NK-92 treated with Interleukin-12 subunit alpha and Interleukin-12 subunit beta, amount 100 ng/mL, for 24 hours (cell line): ENCODE results near the gene CFAP74.
"Not testable (repeated sequence)": the region's sequence is repeated elsewhere in the genome, so short reads cannot be mapped to it uniquely, and the experiment has no call there.

ENCODE experiments used
- DNase-seq: peaks from one replicate; lab custom pipeline; 2025; lab: John Stamatoyannopoulos, UW

CFAP74 gene

GRCh38 chr1:1945782-1946393 is 57.7 kb downstream of the CFAP74 start:
- DNase-seq = no peak

- no peak for DNase-seq
Observed at GRCh38 chr1:1943834-1944570, 59.6 kb downstream of the CFAP74 start.

GRCh38 chr1:1942753-1943656 is 60.6 kb downstream of the CFAP74 start:
- DNase-seq = no peak

GRCh38 chr1:1941868-1942752 is 61.5 kb downstream of the CFAP74 start:
- no peak for DNase-seq

DNA sequence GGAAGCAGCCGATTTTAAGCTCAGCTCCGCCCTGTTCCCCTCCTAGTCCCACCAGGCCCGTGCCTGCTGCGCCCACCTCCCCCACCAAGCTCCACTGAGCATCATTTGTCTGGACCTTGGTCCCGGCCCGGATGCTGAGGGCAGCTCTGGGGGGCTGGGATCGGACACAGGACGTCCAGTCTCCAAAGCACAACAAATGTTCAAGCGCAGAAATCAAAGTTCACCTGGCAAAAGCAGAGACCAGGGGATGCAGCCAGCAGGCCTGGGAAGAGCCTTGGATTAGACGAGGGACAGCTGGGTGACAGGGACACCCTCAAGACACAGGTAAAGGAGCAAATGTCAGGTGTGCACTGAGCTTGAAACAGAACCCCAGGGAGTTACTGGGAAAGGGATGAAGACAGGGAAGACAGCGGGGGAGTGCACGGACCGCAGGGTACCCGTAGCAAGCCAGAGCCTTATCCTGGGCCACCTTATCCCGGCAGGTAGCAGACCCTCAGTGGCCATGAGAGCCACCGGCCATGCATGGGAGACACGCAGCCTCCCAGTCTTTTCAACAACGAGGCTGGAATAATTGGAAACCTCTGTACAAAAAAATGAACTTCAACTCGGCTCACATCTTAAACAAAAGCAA is 62.3 kb downstream of the CFAP74 start:
- no peak for DNase-seq

DNA sequence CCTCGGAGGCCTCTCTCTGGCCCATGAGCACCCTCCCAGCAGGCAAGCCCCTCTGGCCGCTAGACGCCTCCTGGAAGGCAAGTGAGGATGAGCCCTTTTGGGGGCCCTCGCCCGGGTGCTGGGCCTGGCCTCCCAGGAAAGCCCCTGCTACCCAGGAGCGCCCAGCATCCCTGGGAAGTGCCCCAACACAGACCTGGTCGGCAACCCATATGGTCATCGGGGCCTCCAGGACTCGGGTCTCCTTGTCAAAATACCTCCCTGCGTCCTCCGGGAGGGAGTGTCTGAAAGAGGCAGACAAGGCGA is 63.5 kb downstream of the CFAP74 start:
- no peak for DNase-seq

GRCh38 chr1:1939296-1940122 is 64.1 kb downstream of the CFAP74 start:
- DNase-seq = no peak

GRCh38 chr1:1938613-1939295 is 64.8 kb downstream of the CFAP74 start:
- no peak for DNase-seq

GRCh38 chr1:1938276-1938573 is 65.4 kb downstream of the CFAP74 start:
- no peak for DNase-seq

DNA sequence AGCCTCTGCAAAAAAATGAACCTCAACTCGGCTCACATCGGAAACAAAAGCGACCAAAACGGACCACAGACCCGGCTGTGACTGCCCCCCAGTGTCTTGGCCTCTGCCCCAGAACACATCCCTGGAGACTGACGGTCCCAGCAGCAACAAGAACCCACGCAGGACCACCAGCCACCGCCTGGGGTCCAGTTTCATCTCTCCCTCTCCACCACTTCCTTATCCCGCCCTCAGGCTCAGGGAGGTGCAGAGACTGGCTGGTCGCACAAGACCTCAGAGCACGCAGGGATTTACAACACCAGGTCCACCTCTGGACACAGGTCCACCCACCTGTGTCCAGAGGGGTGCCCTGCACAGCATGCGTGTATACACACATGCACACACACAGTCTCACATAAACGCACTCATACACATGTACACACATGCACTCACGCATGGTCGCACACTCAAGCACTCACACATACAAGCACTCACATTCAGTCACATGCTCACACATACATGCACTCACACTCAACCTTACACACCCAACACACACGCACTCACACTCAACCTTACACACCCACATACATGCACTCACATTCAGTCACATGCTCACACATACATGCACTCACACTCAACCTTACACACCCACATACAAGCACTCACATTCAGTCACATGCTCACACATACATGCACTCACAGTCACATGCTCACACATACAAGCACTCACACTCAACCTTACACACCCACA is 65.9 kb downstream of the CFAP74 start:
- DNase-seq = no peak

DNA sequence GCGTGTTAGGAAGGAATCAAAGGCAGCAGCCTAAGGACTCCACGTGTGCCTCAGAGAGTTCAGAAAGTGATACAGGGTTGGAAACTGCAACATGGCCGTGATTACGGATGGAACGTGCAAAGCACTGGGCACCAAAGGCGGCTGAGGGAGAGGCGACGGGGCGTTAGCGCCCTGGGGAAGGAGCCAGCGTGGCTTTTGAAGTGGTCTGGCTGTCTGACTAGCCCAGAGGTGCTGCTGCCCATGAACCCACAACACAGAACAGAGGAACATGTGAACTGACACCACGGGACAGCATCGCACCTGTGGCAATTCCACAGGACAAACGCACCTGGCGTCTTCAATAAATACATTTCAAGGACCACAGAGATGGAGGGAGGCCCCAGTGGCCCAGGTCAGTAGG is 66.5 kb downstream of the CFAP74 start:
- DNase-seq = no peak

GRCh38 chr1:1934848-1935247 is 68.7 kb downstream of the CFAP74 start:
- DNase-seq = not testable (repeated sequence)

DNA sequence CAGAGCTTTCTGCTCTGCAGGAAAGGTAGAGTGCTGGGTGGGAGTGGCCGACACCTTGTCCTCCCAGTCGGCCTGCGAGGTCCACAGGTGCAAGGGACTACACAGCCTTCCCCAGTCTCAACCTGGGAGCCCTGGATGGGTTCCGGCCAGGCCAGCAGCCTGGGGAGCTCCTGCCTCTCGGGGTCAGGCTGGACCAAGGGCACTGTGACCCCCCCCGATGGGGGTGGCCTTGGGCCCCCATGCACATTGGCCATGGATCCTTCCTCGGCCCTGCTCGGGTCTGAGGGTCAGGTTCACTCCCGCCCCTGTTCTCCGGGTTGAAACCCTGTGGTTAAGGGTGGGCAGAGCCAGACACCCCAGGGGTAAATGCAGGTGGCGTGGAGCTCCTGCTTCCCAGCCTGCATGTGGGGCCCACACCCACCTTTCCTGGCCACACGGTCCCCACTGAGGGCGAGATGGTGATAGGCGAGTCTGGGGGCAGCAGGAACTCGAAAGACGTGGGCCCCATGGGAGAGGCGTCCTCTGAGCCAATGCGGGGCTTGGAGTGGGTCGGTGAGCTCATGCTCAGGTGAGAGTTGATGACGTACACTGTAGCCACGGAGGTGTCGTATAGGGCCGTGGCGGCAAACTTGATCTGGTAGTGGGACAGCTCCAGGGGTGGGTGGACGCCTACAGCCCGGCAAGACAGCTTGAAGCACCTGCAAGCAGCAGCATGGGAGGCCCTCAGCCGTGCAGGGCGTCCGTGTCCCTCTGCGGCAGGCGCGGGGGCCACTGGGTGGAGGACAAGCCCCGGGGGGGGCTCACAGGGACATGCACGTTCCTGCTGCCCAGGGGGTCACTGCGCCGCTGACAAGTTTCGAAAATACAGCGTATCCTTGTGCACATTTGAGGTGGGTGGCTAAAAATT is 73.7 kb downstream of the CFAP74 start:
- DNase-seq = no peak

GRCh38 chr1:1929102-1929638 is 74.4 kb downstream of the CFAP74 start:
- DNase-seq = no peak

- DNase-seq = no peak
Observed at GRCh38 chr1:1928231-1929101, 75.1 kb downstream of the CFAP74 start.

- no peak for DNase-seq
Observed at GRCh38 chr1:1927751-1928150, 75.8 kb downstream of the CFAP74 start.
